NT2/D1 (cell line): ENCODE data around the gene ROR1.

Source experiments
- DNase-seq: peaks from one replicate; pipeline ENCODE4 v3.0.0-alpha.2; 2011; ENCODE audit warnings: low read depth, low spot score
- H3K27me3 ChIP-seq: 2 replicates; pipeline ENCODE4 v1.6.0; 2011; ENCODE audit warnings: mild to moderate bottlenecking; ENCODE audit not compliant: insufficient read length, insufficient read depth
- H3K36me3 ChIP-seq: 2 replicates; pipeline ENCODE4 v1.6.1; 2011; ENCODE audit warnings: mild to moderate bottlenecking, low read length, mixed read lengths; ENCODE audit not compliant: insufficient read depth, insufficient read length
- H3K4me1 ChIP-seq: 2 replicates; pipeline ENCODE4 v1.5.1; 2011; ENCODE audit not compliant: insufficient read depth, insufficient read length
- H3K4me3 ChIP-seq: 2 replicates; pipeline ENCODE4 v1.5.1; 2011; ENCODE audit warnings: low read depth; ENCODE audit not compliant: insufficient read length
- H3K9ac ChIP-seq: 2 replicates; pipeline ENCODE4 v1.6.0; 2011; ENCODE audit warnings: low read depth; ENCODE audit not compliant: insufficient read length
- H3K9me3 ChIP-seq: 2 replicates; pipeline ENCODE4 v1.5.1; 2011; ENCODE audit warnings: mild to moderate bottlenecking, low read length; ENCODE audit not compliant: insufficient read depth
- SUZ12 ChIP-seq: IDR thresholded peaks from 2 replicates; pipeline ENCODE4 v1.6.1; 2011; ENCODE audit not compliant: insufficient read length, insufficient read depth; ENCODE audit errors: extremely low read depth
- YY1 ChIP-seq: IDR thresholded peaks from 2 replicates; pipeline ENCODE4 v1.6.1; 2011; ENCODE audit not compliant: insufficient read length, insufficient read depth
- ZNF274 ChIP-seq: IDR thresholded peaks from 2 replicates; pipeline ENCODE4 v1.6.1; 2011; ENCODE audit warnings: mild to moderate bottlenecking, low read depth, low read length

Gene ROR1

DNA sequence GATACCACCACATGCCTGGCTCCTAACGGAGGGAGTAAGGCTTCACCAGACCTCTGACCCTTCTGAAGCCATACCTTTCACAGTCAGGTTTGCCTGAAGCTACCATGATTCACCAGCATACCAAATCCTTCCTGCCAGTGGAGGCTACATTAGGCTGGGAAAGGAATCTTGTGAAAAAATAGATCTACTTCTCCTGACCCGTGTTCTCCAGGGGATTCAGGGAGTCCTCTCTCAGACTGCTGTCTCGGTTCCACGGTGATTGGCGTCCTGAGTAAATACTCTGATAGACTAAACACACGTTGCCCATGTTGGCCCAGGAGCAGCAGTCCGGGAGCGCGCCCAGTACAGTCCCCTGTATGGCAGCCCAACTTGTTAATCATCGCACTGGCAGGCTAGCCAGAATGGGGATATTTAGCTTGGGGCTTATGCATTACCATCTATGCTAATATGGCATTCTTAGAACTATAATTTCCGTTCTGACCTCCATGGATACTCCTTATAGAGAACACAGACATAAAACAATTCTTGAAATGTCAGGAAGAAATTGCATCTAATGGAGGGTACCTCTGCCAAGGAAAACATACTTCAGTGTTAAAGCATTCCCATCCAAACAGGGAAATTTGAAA, 173.2 kb downstream of the ROR1 start:
- H3K36me3 ChIP-seq: no peaks in the 10 kb centered on the region
- no peaks in the 10 kb centered on the region for H3K27me3 ChIP-seq
- TF ChIP-seq ZNF274: no peak
- TF ChIP-seq YY1: no peak
- TF ChIP-seq SUZ12: no peak
- no peaks in the 10 kb centered on the region for H3K9me3 ChIP-seq
- no peak for DNase-seq
- no peaks in the 10 kb centered on the region for H3K4me1 ChIP-seq
- no peak overlapping the region for H3K9ac ChIP-seq
- H3K4me3 ChIP-seq: no peak overlapping the region

DNA sequence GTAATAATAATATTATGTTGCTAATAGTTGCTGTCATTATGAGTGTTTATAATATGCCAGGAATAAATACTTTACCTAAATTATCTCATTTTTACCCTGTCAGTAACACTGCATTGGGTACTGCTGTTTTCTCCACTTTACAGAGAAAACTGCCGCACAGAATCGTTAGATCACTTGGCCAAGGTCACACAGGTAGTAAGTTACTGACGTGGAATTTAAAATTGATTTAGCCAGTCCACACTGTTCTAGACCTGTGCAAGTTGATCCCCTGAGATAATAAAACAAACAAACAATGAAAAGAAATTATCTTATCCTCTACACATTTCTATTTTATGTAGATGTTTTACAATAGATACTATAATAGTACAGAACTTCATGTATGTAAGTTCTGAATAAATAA, 174.1 kb downstream of the ROR1 start:
- no peak overlapping the region for H3K4me3 ChIP-seq
- peaks cover 8% of the 10 kb centered on the region for H3K9me3 ChIP-seq
- H3K9ac ChIP-seq: no peak overlapping the region
- no peaks in the 10 kb centered on the region for H3K4me1 ChIP-seq
- no peaks in the 10 kb centered on the region for H3K27me3 ChIP-seq
- H3K36me3 ChIP-seq: no peaks in the 10 kb centered on the region
- no peak for DNase-seq
- no peak for TF ChIP-seq YY1
- TF ChIP-seq ZNF274: no peak
- no peak for TF ChIP-seq SUZ12

DNA sequence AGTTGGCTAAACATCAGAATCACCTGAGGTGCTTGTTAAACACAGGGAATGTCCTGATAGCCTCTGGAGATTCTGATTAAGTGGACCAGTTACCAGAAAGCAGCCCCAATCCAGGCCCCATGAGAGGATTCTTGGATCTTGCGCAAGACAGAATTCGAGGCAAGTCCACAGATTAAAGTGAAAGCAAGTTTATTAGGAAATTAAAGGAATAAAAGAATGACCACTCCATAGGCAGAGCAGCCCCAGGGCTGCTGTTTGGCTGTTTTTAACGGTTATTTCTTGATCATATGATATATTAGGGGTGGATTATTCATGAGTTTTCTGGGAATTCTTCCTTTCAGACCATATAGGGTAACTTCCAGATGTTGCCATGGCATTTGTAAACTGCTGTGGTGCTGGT, 176.2 kb downstream of the ROR1 start:
- Histone ChIP-seq H3K9ac (no peak overlapping the region), H3K4me3 (no peak overlapping the region), H3K9me3 (peaks cover 30% of the 10 kb centered on the region), H3K36me3 (no peaks in the 10 kb centered on the region), H3K27me3 (no peaks in the 10 kb centered on the region), H3K4me1 (no peaks in the 10 kb centered on the region)
- TF ChIP-seq ZNF274 (no peak), SUZ12 (no peak)
- DNase-seq: no peak

DNA sequence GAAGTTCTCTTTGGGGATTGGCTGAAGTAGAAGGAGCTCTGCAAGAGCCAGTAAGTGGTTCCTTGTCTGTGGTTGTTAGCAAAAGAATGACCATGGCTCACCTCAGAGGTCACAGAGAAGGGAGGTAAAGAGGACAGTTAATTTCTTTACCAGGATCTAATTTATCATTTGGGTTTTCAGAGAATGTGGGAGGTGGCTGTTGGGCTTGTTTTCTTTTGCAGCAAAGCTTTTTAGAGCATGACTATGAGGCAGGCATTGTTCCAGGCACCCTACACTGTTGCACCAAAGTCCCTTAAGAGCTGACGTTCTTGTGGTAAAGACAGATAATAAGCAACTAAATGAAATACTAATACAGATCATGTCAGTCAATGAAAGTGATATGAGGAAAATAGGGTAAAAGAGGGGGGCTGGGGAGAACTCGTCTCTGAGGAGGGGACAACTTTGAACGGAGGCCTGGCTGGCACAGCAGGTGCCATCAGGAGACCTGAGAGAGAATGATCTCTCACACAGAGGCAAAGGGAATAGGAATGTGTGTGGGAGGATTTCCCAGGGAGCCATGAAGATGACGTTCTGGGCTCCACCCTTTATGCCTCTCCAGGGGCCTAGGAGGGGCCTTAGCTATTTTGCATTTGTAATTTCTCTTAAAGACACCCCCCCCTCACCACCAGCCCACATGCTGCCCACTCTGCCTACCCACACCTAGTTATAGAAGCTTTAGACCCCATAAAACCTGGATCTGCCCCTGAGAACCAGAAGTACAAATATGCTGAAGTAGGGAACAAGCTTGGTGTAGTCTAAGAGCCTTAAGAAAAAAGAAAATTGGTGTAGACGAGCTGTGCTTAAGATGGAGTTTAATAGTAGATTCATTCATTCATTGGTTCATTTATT, 177.5 kb downstream of the ROR1 start:
- no peak for TF ChIP-seq YY1
- no peak for TF ChIP-seq ZNF274
- no peak for TF ChIP-seq SUZ12
- no peaks in the 10 kb centered on the region for H3K36me3 ChIP-seq
- H3K27me3 ChIP-seq: no peaks in the 10 kb centered on the region
- H3K9me3 ChIP-seq: peaks cover 30% of the 10 kb centered on the region
- no peak overlapping the region for H3K9ac ChIP-seq
- H3K4me3 ChIP-seq: no peak overlapping the region
- DNase-seq: no peak
- H3K4me1 ChIP-seq: no peaks in the 10 kb centered on the region

DNA sequence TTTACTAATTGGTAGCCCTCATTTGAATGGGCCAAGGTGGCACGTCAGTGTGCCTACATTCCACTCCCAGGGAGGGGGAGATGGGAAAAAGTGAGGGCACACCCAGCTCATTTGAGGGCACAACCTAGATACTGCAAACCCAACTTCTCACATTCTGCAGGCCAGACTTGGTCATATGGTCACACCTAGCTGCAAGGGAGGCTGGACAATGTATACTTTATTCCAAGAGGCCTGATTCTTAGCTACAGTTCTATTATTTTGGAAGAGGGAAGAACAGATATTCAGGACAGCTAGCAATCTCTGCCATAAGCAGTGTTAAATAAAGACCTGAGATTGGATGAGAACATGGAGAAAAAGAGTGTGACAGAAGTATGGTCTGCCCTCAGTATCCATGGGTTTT, 180.4 kb downstream of the ROR1 start:
- no peaks in the 10 kb centered on the region for H3K36me3 ChIP-seq
- DNase-seq: no peak
- no peaks in the 10 kb centered on the region for H3K27me3 ChIP-seq
- no peak overlapping the region for H3K4me3 ChIP-seq
- no peaks in the 10 kb centered on the region for H3K4me1 ChIP-seq
- peaks cover 37% of the 10 kb centered on the region for H3K9me3 ChIP-seq
- no peak overlapping the region for H3K9ac ChIP-seq
- no peak for TF ChIP-seq YY1
- no peak for TF ChIP-seq SUZ12
- TF ChIP-seq ZNF274: no peak

DNA sequence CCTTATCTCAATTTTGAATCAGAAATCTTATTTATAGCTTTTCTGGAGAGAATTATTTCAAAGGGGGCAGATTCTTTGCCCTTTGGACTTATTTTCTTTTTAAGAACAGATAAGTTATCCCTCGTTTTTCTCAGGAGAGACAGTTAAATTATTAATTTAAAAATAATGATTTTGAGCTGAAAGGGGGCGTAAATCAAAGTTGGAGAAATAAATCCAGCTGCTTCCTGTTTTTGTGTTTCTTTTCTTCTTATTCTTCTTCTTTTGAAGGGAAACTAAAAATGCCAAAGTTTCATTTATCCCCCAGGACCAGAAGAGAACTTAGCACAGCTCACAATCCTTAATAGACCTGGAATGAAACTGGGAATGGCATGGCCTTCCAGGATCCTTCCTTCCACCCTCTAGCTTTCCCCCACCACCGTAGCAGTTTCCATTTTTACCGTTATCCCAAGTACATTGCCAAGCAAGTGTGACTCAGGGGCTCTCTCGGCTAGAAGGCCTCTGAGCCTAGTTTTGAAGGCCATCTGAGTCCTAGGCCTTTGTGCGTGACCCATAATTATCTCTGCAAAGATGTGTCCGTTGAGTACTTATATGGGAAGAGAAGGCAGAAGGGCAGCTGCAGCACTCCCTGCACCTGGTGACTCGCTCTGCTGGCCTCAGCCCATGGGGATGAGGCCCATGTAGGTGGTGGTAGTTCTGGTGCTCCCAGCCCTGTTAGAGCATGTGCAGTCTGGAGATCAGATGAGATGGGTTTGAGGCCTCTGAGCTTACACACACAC, 181.7 kb downstream of the ROR1 start:
- Histone ChIP-seq H3K4me1 (no peaks in the 10 kb centered on the region), H3K36me3 (no peaks in the 10 kb centered on the region), H3K9me3 (peaks cover 37% of the 10 kb centered on the region), H3K4me3 (no peak overlapping the region), H3K27me3 (no peaks in the 10 kb centered on the region), H3K9ac (no peak overlapping the region)
- no peak for TF ChIP-seq ZNF274
- TF ChIP-seq SUZ12: no peak
- TF ChIP-seq YY1: no peak
- DNase-seq: no peak

DNA sequence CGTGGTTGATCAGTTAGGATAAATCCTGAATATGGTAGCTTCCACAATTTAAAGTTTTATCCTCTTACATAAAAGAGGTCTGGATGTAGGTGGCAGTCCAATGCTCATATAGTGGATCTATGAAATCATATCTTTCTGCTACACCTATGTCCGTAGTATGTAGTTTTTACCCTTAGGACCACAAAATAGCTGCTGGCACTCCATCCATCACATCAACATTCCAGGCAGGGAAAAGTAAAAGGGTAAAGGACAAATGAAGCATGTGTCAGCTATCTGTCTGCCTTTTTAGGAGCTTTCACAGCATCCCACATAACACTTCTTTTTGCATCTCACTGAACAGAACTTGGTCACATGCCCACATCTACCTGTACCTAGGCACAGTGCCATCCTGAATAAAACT, 184.7 kb downstream of the ROR1 start:
- Histone ChIP-seq H3K4me3 (no peak overlapping the region), H3K9me3 (peaks cover 22% of the 10 kb centered on the region), H3K9ac (no peak overlapping the region), H3K36me3 (no peaks in the 10 kb centered on the region), H3K27me3 (no peaks in the 10 kb centered on the region), H3K4me1 (no peaks in the 10 kb centered on the region)
- no peak for DNase-seq
- TF ChIP-seq YY1 (no peak), SUZ12 (no peak), ZNF274 (no peak)
